ENCODE measurements around the gene AADACL2. TPM values are rescaled to one million over a fixed set of nuclear protein-coding genes. Genes with fewer than 3 reads are reported as not detected.

Gene AADACL2
- polyA plus RNA-seq, 3 donors: not detected

DNA sequence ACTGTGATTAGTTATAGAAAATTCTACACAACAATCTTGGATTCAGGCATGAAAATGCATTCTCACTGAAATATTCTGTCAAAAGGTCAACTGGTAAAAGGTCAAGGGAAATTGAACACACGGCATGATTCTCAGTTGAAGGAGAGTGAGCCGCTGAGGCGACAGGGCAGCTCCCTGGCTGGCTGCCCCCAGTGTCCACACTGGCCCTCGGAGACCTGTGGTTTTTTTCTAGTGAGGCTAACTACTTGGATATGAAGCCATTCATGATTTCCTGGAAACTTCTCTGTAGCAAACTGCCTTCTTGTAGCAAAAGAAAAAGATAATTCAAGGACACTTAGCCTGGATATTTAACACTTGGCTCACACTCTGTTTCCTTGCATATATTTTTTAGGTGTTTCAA, 37.2 kb downstream of the AADACL2 start:
- TF ChIP-seq, protein P1, sequence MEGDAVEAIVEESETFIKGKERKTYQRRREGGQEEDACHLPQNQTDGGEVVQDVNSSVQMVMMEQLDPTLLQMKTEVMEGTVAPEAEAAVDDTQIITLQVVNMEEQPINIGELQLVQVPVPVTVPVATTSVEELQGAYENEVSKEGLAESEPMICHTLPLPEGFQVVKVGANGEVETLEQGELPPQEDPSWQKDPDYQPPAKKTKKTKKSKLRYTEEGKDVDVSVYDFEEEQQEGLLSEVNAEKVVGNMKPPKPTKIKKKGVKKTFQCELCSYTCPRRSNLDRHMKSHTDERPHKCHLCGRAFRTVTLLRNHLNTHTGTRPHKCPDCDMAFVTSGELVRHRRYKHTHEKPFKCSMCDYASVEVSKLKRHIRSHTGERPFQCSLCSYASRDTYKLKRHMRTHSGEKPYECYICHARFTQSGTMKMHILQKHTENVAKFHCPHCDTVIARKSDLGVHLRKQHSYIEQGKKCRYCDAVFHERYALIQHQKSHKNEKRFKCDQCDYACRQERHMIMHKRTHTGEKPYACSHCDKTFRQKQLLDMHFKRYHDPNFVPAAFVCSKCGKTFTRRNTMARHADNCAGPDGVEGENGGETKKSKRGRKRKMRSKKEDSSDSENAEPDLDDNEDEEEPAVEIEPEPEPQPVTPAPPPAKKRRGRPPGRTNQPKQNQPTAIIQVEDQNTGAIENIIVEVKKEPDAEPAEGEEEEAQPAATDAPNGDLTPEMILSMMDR (IDR thresholded peaks at IDR 0.05): no peak
- Histone ChIP-seq H3K27me3 (ENCODE audit: control insufficient read depth in 2 of 2, insufficient read depth in 2 of 2, low read length in 2 of 2) (no peaks in the 10 kb centered on the region), H3K9me3 (replicated peaks in 1 of 2; ENCODE audit: control insufficient read depth in 1 of 2, insufficient read depth in 1 of 2, low read length in 2 of 2) (no peaks in the 10 kb centered on the region), H3K27ac (ENCODE audit: low read depth in 1 of 2, low read length in 2 of 2) (no peak overlapping the region), H3K4me3 (replicated peaks in 1 of 3; ENCODE audit: low read depth in 2 of 3, low read length in 3 of 3) (no peak overlapping the region), H4K20me1 (ENCODE audit: insufficient read depth, low read length) (no peaks in the 10 kb centered on the region), H3K4me2 (replicated peaks; ENCODE audit: extremely low read depth, low read length, poor library complexity, severe bottlenecking) (no peak overlapping the region), H2AFZ (ENCODE audit: insufficient read depth, low read depth, low read length, poor library complexity, severe bottlenecking) (no peak overlapping the region), H3K79me2 (ENCODE audit: insufficient read depth, low read length) (no peaks in the 10 kb centered on the region), H3K36me3 (replicated peaks in 1 of 2; ENCODE audit: control insufficient read depth in 1 of 2, insufficient read depth in 2 of 2, low read length in 2 of 2) (no peaks in the 10 kb centered on the region), H3K4me1 (ENCODE audit: control insufficient read depth in 1 of 2, insufficient read depth in 2 of 2, low read length in 2 of 2) (peaks cover 18 to 23% of the 10 kb centered on the region in 2 donors), H3K9ac (ENCODE audit: insufficient read depth, low read length, poor library complexity, severe bottlenecking) (no peak overlapping the region)
- Mint-ChIP-seq H3K9me3 (peaks cover 0 to 5% (median 0%) of the 10 kb centered on the region in 7 donors), H3K4me3 (no peak overlapping the region), H3K27ac (no peak overlapping the region), H3K36me3 (no peaks in the 10 kb centered on the region), H3K27me3 (ENCODE audit: low read depth in 3 of 3) (peaks cover 0 to 2% (median 0%) of the 10 kb centered on the region in 3 donors), H3K4me1 (peaks cover 37% of the 10 kb centered on the region)
- WGBS (ENCODE audit: insufficient coverage): 71% methylated on average over 4 of the region's 4 CpGs
- DNase-seq: no peak
- intact Hi-C loops (cut with micrococcal nuclease): no loop called here

DNA sequence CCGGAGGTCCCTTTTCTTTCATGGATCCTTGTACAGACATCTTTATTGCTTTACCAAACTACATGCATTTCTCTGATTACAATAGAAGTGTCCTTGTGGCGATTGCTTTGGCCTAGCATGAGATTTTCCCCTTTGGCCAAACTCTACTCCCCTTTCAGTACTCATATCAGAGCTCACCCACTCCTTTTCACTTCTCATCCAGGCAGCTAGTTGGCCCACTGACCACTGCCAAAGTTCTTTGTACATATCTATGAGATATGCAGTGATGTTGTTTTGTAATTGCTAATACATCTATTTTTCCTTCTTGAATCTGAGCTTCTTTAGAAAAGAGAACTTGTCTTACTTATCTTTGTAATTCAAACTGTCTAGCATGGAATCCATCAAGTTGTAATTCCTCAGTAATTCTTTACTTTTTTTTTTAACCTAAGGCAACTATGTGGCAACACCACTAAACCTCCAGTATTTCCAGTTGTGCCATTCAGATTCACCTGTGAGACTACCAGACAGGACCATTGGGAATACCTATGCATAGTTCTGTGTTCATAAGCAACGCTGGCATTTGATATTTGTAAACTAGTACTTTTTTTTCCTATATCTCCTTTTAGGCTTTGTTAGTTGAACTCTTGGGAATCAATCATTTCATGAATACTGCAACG, 39.2 kb downstream of the AADACL2 start:
- H3K36me3 ChIP-seq (replicated peaks in 1 of 2; ENCODE audit: control insufficient read depth in 1 of 2, insufficient read depth in 2 of 2, low read length in 2 of 2): no peaks in the 10 kb centered on the region
- peaks cover 0 to 5% (median 0%) of the 10 kb centered on the region in 7 donors for H3K9me3 Mint-ChIP-seq
- H2AFZ ChIP-seq (ENCODE audit: insufficient read depth, low read depth, low read length, poor library complexity, severe bottlenecking): no peak overlapping the region
- no peak for DNase-seq
- TF ChIP-seq, protein P1 (IDR thresholded peaks at IDR 0.05): no peak
- intact Hi-C loops (cut with micrococcal nuclease): no loop called here
- peaks cover 26% of the 10 kb centered on the region for H3K4me1 Mint-ChIP-seq
- no peak overlapping the region for H3K4me3 Mint-ChIP-seq
- H3K4me1 ChIP-seq (ENCODE audit: control insufficient read depth in 1 of 2, insufficient read depth in 2 of 2, low read length in 2 of 2): peaks cover 13 to 18% of the 10 kb centered on the region in 2 donors
- H3K27me3 ChIP-seq (ENCODE audit: control insufficient read depth in 2 of 2, insufficient read depth in 2 of 2, low read length in 2 of 2): no peaks in the 10 kb centered on the region
- no peaks in the 10 kb centered on the region for H4K20me1 ChIP-seq (ENCODE audit: insufficient read depth, low read length)
- no peak overlapping the region for H3K9ac ChIP-seq (ENCODE audit: insufficient read depth, low read length, poor library complexity, severe bottlenecking)
- H3K9me3 ChIP-seq (replicated peaks in 1 of 2; ENCODE audit: control insufficient read depth in 1 of 2, insufficient read depth in 1 of 2, low read length in 2 of 2): no peaks in the 10 kb centered on the region
- H3K27ac Mint-ChIP-seq: no peak overlapping the region
- H3K79me2 ChIP-seq (ENCODE audit: insufficient read depth, low read length): no peaks in the 10 kb centered on the region
- peaks cover 0 to 2% (median 0%) of the 10 kb centered on the region in 3 donors for H3K27me3 Mint-ChIP-seq (ENCODE audit: low read depth in 3 of 3)
- H3K27ac ChIP-seq (ENCODE audit: low read depth in 1 of 2, low read length in 2 of 2): no peak overlapping the region
- 100% methylated on average over 1 of the region's 4 CpGs for WGBS (ENCODE audit: insufficient coverage)
- no peak overlapping the region for H3K4me2 ChIP-seq (replicated peaks; ENCODE audit: extremely low read depth, low read length, poor library complexity, severe bottlenecking)
- H3K4me3 ChIP-seq (replicated peaks in 1 of 3; ENCODE audit: low read depth in 2 of 3, low read length in 3 of 3): no peak overlapping the region
- H3K36me3 Mint-ChIP-seq: no peaks in the 10 kb centered on the region
